ENCODE measurements around the gene ZBTB2. TPM values are rescaled to one million over a fixed set of nuclear protein-coding genes. Genes with fewer than 3 reads are reported as not detected.

Gene ZBTB2
- total and polyA plus RNA-seq, 5 donors from 2014 or later: 18.0 to 31.9 (median 20.9) TPM

GRCh38 chr6:151413372-151414145 lies 22.2 kb upstream of the ZBTB2 start:
- Histone ChIP-seq H3K36me3 (ENCODE audit: control insufficient read depth, insufficient read depth, low read length) (peaks cover 39% of the 10 kb centered on the region), H3K27ac (ENCODE audit: insufficient read depth, low read length, poor library complexity, severe bottlenecking) (peak overlapping the region; percentile 69), H3K9me3 (ENCODE audit: control insufficient read depth in 2 of 2, low read length in 2 of 2) (no peaks in the 10 kb centered on the region), H3K4me3 (ENCODE audit: low read depth, low read length) (peak overlapping the region; percentile 49), H3K27me3 (ENCODE audit: control insufficient read depth, insufficient read depth, low read length) (no peaks in the 10 kb centered on the region), H3K4me1 (ENCODE audit: control insufficient read depth, insufficient read depth, low read length, poor library complexity, severe bottlenecking) (peaks cover 20% of the 10 kb centered on the region)
- peaks cover 21 to 43% (median 29%) of the 10 kb centered on the region in 4 donors for H3K4me1 Mint-ChIP-seq
- H3K4me3 Mint-ChIP-seq: peak overlapping the region; percentile 29 to 63 (median 46)
- H3K27me3 Mint-ChIP-seq: no peaks in the 10 kb centered on the region
- DNase-seq (peak; percentile 59 to 90 (median 82)), ATAC-seq (ENCODE audit: low read depth in 2 of 2) (peak; percentile 98 to 99)
- H3K36me3 Mint-ChIP-seq: peaks cover 48% of the 10 kb centered on the region
- H3K27ac Mint-ChIP-seq: peak overlapping the region; percentile 91 to 95 (median 93)
- H3K9me3 Mint-ChIP-seq: peaks cover 0 to 9% (median 2%) of the 10 kb centered on the region in 7 donors

- Mint-ChIP-seq H3K9me3 (peaks cover 0 to 9% (median 2%) of the 10 kb centered on the region in 7 donors), H3K27me3 (no peaks in the 10 kb centered on the region), H3K4me1 (peaks cover 21 to 43% (median 29%) of the 10 kb centered on the region in 4 donors), H3K4me3 (peak overlapping the region in 1 of 4 donors; percentile 47), H3K27ac (peak overlapping the region; percentile 91 to 93 (median 92)), H3K36me3 (peaks cover 48% of the 10 kb centered on the region)
- H3K4me1 ChIP-seq (ENCODE audit: control insufficient read depth, insufficient read depth, low read length, poor library complexity, severe bottlenecking): peaks cover 20% of the 10 kb centered on the region
- H3K9me3 ChIP-seq (ENCODE audit: control insufficient read depth in 2 of 2, low read length in 2 of 2): no peaks in the 10 kb centered on the region
- H3K27me3 ChIP-seq (ENCODE audit: control insufficient read depth, insufficient read depth, low read length): no peaks in the 10 kb centered on the region
- peaks cover 37% of the 10 kb centered on the region for H3K36me3 ChIP-seq (ENCODE audit: control insufficient read depth, insufficient read depth, low read length)
- no peak overlapping the region for H3K4me3 ChIP-seq (ENCODE audit: low read depth, low read length)
- ATAC-seq (ENCODE audit: low read depth in 2 of 2) (no peak), DNase-seq (no peak)
- H3K27ac ChIP-seq (ENCODE audit: insufficient read depth, low read length, poor library complexity, severe bottlenecking): peak overlapping the region; percentile 49
Measured at GRCh38 chr6:151412909-151413308, 21.6 kb upstream of the ZBTB2 start.

GRCh38 chr6:151409679-151410078 lies 18.3 kb upstream of the ZBTB2 start:
- Mint-ChIP-seq H3K36me3 (peaks cover 25% of the 10 kb centered on the region), H3K9me3 (peaks cover 0 to 7% (median 0%) of the 10 kb centered on the region in 7 donors), H3K27ac (peak overlapping the region; percentile 21 to 97 (median 72)), H3K27me3 (no peaks in the 10 kb centered on the region), H3K4me3 (no peak overlapping the region), H3K4me1 (peaks cover 27 to 40% (median 33%) of the 10 kb centered on the region in 4 donors)
- ATAC-seq (ENCODE audit: low read depth in 2 of 2) (no peak), DNase-seq (no peak)
- no peak overlapping the region for H3K27ac ChIP-seq (ENCODE audit: insufficient read depth, low read length, poor library complexity, severe bottlenecking)
- H3K4me1 ChIP-seq (ENCODE audit: control insufficient read depth, insufficient read depth, low read length, poor library complexity, severe bottlenecking): peaks cover 20% of the 10 kb centered on the region
- no peaks in the 10 kb centered on the region for H3K9me3 ChIP-seq (ENCODE audit: control insufficient read depth in 2 of 2, low read length in 2 of 2)
- H3K36me3 ChIP-seq (ENCODE audit: control insufficient read depth, insufficient read depth, low read length): peaks cover 29% of the 10 kb centered on the region
- H3K27me3 ChIP-seq (ENCODE audit: control insufficient read depth, insufficient read depth, low read length): no peaks in the 10 kb centered on the region
- H3K4me3 ChIP-seq (ENCODE audit: low read depth, low read length): no peak overlapping the region

- no peak overlapping the region for H3K27ac ChIP-seq (ENCODE audit: insufficient read depth, low read length, poor library complexity, severe bottlenecking)
- H3K27me3 Mint-ChIP-seq: no peaks in the 10 kb centered on the region
- peaks cover 17% of the 10 kb centered on the region for H3K4me1 ChIP-seq (ENCODE audit: control insufficient read depth, insufficient read depth, low read length, poor library complexity, severe bottlenecking)
- peak overlapping the region; percentile 48 to 97 (median 72) for H3K27ac Mint-ChIP-seq
- no peaks in the 10 kb centered on the region for H3K9me3 ChIP-seq (ENCODE audit: control insufficient read depth in 2 of 2, low read length in 2 of 2)
- no peak for ATAC-seq (ENCODE audit: low read depth in 2 of 2)
- peaks cover 32% of the 10 kb centered on the region for H3K36me3 ChIP-seq (ENCODE audit: control insufficient read depth, insufficient read depth, low read length)
- H3K4me3 ChIP-seq (ENCODE audit: low read depth, low read length): no peak overlapping the region
- H3K4me3 Mint-ChIP-seq: peak overlapping the region in 1 of 4 donors; percentile 87
- peaks cover 24% of the 10 kb centered on the region for H3K36me3 Mint-ChIP-seq
- H3K4me1 Mint-ChIP-seq: peaks cover 25 to 39% (median 29%) of the 10 kb centered on the region in 4 donors
- H3K27me3 ChIP-seq (ENCODE audit: control insufficient read depth, insufficient read depth, low read length): no peaks in the 10 kb centered on the region
- no peak for DNase-seq
- H3K9me3 Mint-ChIP-seq: peaks cover 0 to 2% (median 0%) of the 10 kb centered on the region in 7 donors
Measured at GRCh38 chr6:151409260-151409659, 17.9 kb upstream of the ZBTB2 start.

- peaks cover 24% of the 10 kb centered on the region for H3K36me3 Mint-ChIP-seq
- H3K27ac Mint-ChIP-seq: peak overlapping the region; percentile 48 to 97 (median 72)
- no peaks in the 10 kb centered on the region for H3K9me3 Mint-ChIP-seq
- H3K27ac ChIP-seq (ENCODE audit: insufficient read depth, low read length, poor library complexity, severe bottlenecking): no peak overlapping the region
- no peak for ATAC-seq (ENCODE audit: low read depth in 2 of 2)
- peaks cover 22 to 35% (median 26%) of the 10 kb centered on the region in 4 donors for H3K4me1 Mint-ChIP-seq
- no peaks in the 10 kb centered on the region for H3K9me3 ChIP-seq (ENCODE audit: control insufficient read depth in 2 of 2, low read length in 2 of 2)
- H3K27me3 ChIP-seq (ENCODE audit: control insufficient read depth, insufficient read depth, low read length): no peaks in the 10 kb centered on the region
- peaks cover 35% of the 10 kb centered on the region for H3K36me3 ChIP-seq (ENCODE audit: control insufficient read depth, insufficient read depth, low read length)
- peak overlapping the region in 1 of 4 donors; percentile 87 for H3K4me3 Mint-ChIP-seq
- H3K27me3 Mint-ChIP-seq: no peaks in the 10 kb centered on the region
- peaks cover 13% of the 10 kb centered on the region for H3K4me1 ChIP-seq (ENCODE audit: control insufficient read depth, insufficient read depth, low read length, poor library complexity, severe bottlenecking)
- no peak for DNase-seq
- no peak overlapping the region for H3K4me3 ChIP-seq (ENCODE audit: low read depth, low read length)
Measured at GRCh38 chr6:151408858-151409257, 17.5 kb upstream of the ZBTB2 start.

- peaks cover 9 to 62% (median 41%) of the 10 kb centered on the region in 4 donors for H3K4me1 Mint-ChIP-seq
- Histone ChIP-seq H3K4me1 (ENCODE audit: control insufficient read depth, insufficient read depth, low read length, poor library complexity, severe bottlenecking) (peaks cover 21% of the 10 kb centered on the region), H3K27me3 (ENCODE audit: control insufficient read depth, insufficient read depth, low read length) (no peaks in the 10 kb centered on the region), H3K27ac (ENCODE audit: insufficient read depth, low read length, poor library complexity, severe bottlenecking) (no peak overlapping the region), H3K36me3 (ENCODE audit: control insufficient read depth, insufficient read depth, low read length) (peaks cover 35% of the 10 kb centered on the region), H3K9me3 (ENCODE audit: control insufficient read depth in 2 of 2, low read length in 2 of 2) (no peaks in the 10 kb centered on the region), H3K4me3 (ENCODE audit: low read depth, low read length) (no peak overlapping the region)
- peak overlapping the region in 2 of 3 donors; percentile 1 to 45 for H3K27ac Mint-ChIP-seq
- DNase-seq: no peak
- no peak overlapping the region for H3K4me3 Mint-ChIP-seq
- H3K27me3 Mint-ChIP-seq: no peaks in the 10 kb centered on the region
- H3K9me3 Mint-ChIP-seq: no peaks in the 10 kb centered on the region
- ATAC-seq (ENCODE audit: low read depth in 2 of 2): no peak
- H3K36me3 Mint-ChIP-seq: peaks cover 14% of the 10 kb centered on the region
Measured at GRCh38 chr6:151403919-151404308, 12.6 kb upstream of the ZBTB2 start.

- Histone ChIP-seq H3K9me3 (ENCODE audit: control insufficient read depth in 2 of 2, low read length in 2 of 2) (no peaks in the 10 kb centered on the region), H3K4me1 (ENCODE audit: control insufficient read depth, insufficient read depth, low read length, poor library complexity, severe bottlenecking) (peaks cover 34% of the 10 kb centered on the region), H3K36me3 (ENCODE audit: control insufficient read depth, insufficient read depth, low read length) (peaks cover 28% of the 10 kb centered on the region), H3K4me3 (ENCODE audit: low read depth, low read length) (no peak overlapping the region), H3K27ac (ENCODE audit: insufficient read depth, low read length, poor library complexity, severe bottlenecking) (no peak overlapping the region), H3K27me3 (ENCODE audit: control insufficient read depth, insufficient read depth, low read length) (no peaks in the 10 kb centered on the region)
- Mint-ChIP-seq H3K27ac (peak overlapping the region in 2 of 3 donors; percentile 20 to 60), H3K9me3 (no peaks in the 10 kb centered on the region), H3K4me1 (peaks cover 16 to 77% (median 54%) of the 10 kb centered on the region in 4 donors), H3K4me3 (peak overlapping the region in 1 of 4 donors; percentile 63), H3K36me3 (peaks cover 15% of the 10 kb centered on the region), H3K27me3 (no peaks in the 10 kb centered on the region)
- no peak for ATAC-seq (ENCODE audit: low read depth in 2 of 2)
- DNase-seq: no peak
Measured at GRCh38 chr6:151402228-151402627, 10.9 kb upstream of the ZBTB2 start.
